NCI-H1417 treated with DMSO at 0.1 percent for 48 hours (cell line): Measurements from ENCODE around the gene IL10.
"Not testable (repeated sequence)": the region's sequence is repeated elsewhere in the genome, so short reads cannot be mapped to it uniquely, and the experiment has no call there.

ENCODE experiments used
- DNase-seq: peaks from one replicate; lab custom pipeline; 2025; lab: John Stamatoyannopoulos, UW

IL10 gene

GRCh38 chr1:206793620-206794019, 21.3 kb upstream of the IL10 start:
- DNase-seq: no peak

- no peak for DNase-seq
Observed at GRCh38 chr1:206792939-206793607, 20.8 kb upstream of the IL10 start.

GRCh38 chr1:206790502-206791250, 18.4 kb upstream of the IL10 start:
- no peak for DNase-seq

- DNase-seq: no peak
Observed at GRCh38 chr1:206788487-206789050, 16.3 kb upstream of the IL10 start.

- DNase-seq: no peak
Observed at GRCh38 chr1:206787891-206788290, 15.6 kb upstream of the IL10 start.

GRCh38 chr1:206786212-206786886, 14.1 kb upstream of the IL10 start:
- DNase-seq: no peak

GRCh38 chr1:206785182-206785765, 13.0 kb upstream of the IL10 start:
- no peak for DNase-seq

GRCh38 chr1:206784471-206784903, 12.2 kb upstream of the IL10 start:
- no peak for DNase-seq

GRCh38 chr1:206783506-206783905, 11.2 kb upstream of the IL10 start:
- no peak for DNase-seq

- no peak for DNase-seq
Observed at GRCh38 chr1:206782448-206782847, 10.2 kb upstream of the IL10 start.

- no peak for DNase-seq
Observed at GRCh38 chr1:206779638-206780037, 7.3 kb upstream of the IL10 start.

- not testable (repeated sequence) for DNase-seq
Observed at GRCh38 chr1:206778911-206779310, 6.6 kb upstream of the IL10 start.

GRCh38 chr1:206778031-206778430, 5.7 kb upstream of the IL10 start:
- no peak for DNase-seq

- DNase-seq: no peak
Observed at GRCh38 chr1:206776229-206776628, 3.9 kb upstream of the IL10 start.

GRCh38 chr1:206774093-206774492, 1.8 kb upstream of the IL10 start:
- DNase-seq: no peak

- no peak for DNase-seq
Observed at GRCh38 chr1:206771338-206771692, 979 bp downstream of the IL10 start.

- DNase-seq: no peak
Observed at GRCh38 chr1:206770531-206771337, 1.6 kb downstream of the IL10 start, which contains the start of gene IL19. Gene IL19 (plus strand): TSS chr1:206770773. CDS start chr1:206836663, 65,890 bp downstream.

- DNase-seq: no peak
Observed at GRCh38 chr1:206769304-206769731, 3.0 kb downstream of the IL10 start.

GRCh38 chr1:206768472-206769303, 3.6 kb downstream of the IL10 start:
- DNase-seq: no peak

GRCh38 chr1:206766251-206766856, 5.9 kb downstream of the IL10 start:
- no peak for DNase-seq
